C4-2B (cell line): Measurements from ENCODE around the gene GTF2IRD1.

Experiments used
- ZFX ChIP-seq: fragments of 450-650 bp; IDR thresholded peaks from 2 replicates; pipeline ENCODE4 v1.6.1; 2017
- TF ChIP-seq, protein P1 (sequence below): fragments of 450-650 bp; conservative IDR thresholded peaks from 2 replicates; pipeline ENCODE4 v1.5.1; 2017; ENCODE audit warnings: mild to moderate bottlenecking

DNA sequence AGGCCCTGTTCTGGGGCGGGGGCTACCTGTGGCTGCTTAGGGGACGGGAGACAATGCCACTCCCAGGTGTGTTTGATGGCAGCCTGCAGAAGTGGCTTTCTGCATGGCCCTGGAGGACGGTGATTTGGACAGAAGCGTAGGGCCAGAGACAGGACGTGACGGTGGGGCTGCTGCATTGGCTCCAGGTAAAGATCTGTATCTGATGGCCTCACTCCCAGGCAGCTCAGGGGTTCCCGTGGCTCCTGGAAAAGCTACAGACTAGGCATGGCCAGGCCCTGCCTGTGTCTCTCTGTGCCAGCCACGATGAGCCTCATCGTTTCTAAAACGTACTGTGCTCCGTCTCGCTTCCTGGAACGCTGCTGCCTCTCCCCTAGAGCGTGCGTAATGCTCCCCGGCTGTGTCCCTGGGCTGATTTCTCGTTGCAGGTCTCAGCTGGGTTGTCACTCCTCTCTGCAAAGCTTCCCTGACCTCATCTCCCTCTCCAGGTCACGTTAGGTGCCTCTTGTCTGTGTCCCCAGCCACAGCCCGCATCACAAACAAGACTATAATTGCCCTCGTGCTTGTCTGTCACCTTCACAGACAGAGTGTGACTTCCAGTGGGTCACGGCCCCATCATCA lies 12.6 kb downstream of the GTF2IRD1 start:
- TF ChIP-seq, protein P1, sequence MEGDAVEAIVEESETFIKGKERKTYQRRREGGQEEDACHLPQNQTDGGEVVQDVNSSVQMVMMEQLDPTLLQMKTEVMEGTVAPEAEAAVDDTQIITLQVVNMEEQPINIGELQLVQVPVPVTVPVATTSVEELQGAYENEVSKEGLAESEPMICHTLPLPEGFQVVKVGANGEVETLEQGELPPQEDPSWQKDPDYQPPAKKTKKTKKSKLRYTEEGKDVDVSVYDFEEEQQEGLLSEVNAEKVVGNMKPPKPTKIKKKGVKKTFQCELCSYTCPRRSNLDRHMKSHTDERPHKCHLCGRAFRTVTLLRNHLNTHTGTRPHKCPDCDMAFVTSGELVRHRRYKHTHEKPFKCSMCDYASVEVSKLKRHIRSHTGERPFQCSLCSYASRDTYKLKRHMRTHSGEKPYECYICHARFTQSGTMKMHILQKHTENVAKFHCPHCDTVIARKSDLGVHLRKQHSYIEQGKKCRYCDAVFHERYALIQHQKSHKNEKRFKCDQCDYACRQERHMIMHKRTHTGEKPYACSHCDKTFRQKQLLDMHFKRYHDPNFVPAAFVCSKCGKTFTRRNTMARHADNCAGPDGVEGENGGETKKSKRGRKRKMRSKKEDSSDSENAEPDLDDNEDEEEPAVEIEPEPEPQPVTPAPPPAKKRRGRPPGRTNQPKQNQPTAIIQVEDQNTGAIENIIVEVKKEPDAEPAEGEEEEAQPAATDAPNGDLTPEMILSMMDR, result no peak
- no peak for TF ChIP-seq ZFX
